ENCODE measurements around the gene ALB. TPM values are rescaled to one million over a fixed set of nuclear protein-coding genes. Genes with fewer than 3 reads are reported as not detected.

Gene ALB
- total RNA-seq, 1 experiment from 2014 or later: 21.3 TPM

GRCh38 chr4:73437558-73437956 is 33.5 kb downstream of the ALB start:
- H3K9me3 ChIP-seq (ENCODE audit: control insufficient read depth, insufficient read depth, low read depth, low read length): no peaks in the 10 kb centered on the region
- no peak for ATAC-seq
- DNase-seq (ENCODE audit: low read depth, low spot score): no peak

GRCh38 chr4:73438048-73438447 is 34.0 kb downstream of the ALB start:
- Histone ChIP-seq H3K36me3 (ENCODE audit: control insufficient read depth, insufficient read depth, low read length) (no peaks in the 10 kb centered on the region), H3K27ac (ENCODE audit: low read length) (no peak overlapping the region), H3K27me3 (ENCODE audit: control insufficient read depth, insufficient read depth, low read length) (no peaks in the 10 kb centered on the region; the same call in none of the 2 replicates), H3K4me3 (ENCODE audit: low read depth in 2 of 2, low read length in 2 of 2) (no peak overlapping the region), H3K4me1 (ENCODE audit: control insufficient read depth, insufficient read depth, low read length) (no peaks in the 10 kb centered on the region), H3K9me3 (ENCODE audit: control insufficient read depth, insufficient read depth, low read depth, low read length) (no peaks in the 10 kb centered on the region)
- ChIA-PET CTCF (no interaction called here), POLR2A (no interaction called here)
- in situ Hi-C loops (cut with HindIII; ENCODE audit: low pct_unique_long_range_greater_than_20kb, low sequenced_read_pairs) (no loop called here), intact Hi-C loops (cut with micrococcal nuclease; ENCODE audit: unreplicated experiment) (no loop called here)
- BruUV-seq (replicated peaks): no TSS peak
- TF ChIP-seq TCF7L2 (IDR thresholded peaks at IDR 0.05; ENCODE audit: low read depth, low read length) (no peak), REST (IDR thresholded peaks at IDR 0.05; ENCODE audit: insufficient read depth in 1 of 2, low read depth in 2 of 2, low read length in 1 of 2) (no peak), POLR2AphosphoS5 (IDR thresholded peaks at IDR 0.05; ENCODE audit: low read depth, low read length) (no peak), SIN3A (IDR thresholded peaks at IDR 0.05; ENCODE audit: borderline replicate concordance, insufficient read depth, low read depth, low read length) (no peak), CTCF (IDR thresholded peaks at IDR 0.05) (no peak)
- DNase-seq (ENCODE audit: low read depth, low spot score) (no peak), ATAC-seq (no peak)

More at GRCh38 chr4:73437558-73437956, 33.5 kb downstream of the ALB start:
- Histone ChIP-seq H3K27me3 (ENCODE audit: control insufficient read depth, insufficient read depth, low read length) (no peaks in the 10 kb centered on the region; the same call in none of the 2 replicates), H3K4me1 (ENCODE audit: control insufficient read depth, insufficient read depth, low read length) (no peaks in the 10 kb centered on the region), H3K36me3 (ENCODE audit: control insufficient read depth, insufficient read depth, low read length) (no peaks in the 10 kb centered on the region), H3K4me3 (ENCODE audit: low read depth in 2 of 2, low read length in 2 of 2) (no peak overlapping the region), H3K27ac (ENCODE audit: low read length) (no peak overlapping the region)
- intact Hi-C loops (cut with micrococcal nuclease; ENCODE audit: unreplicated experiment): no loop called here
- POLR2A ChIA-PET: no interaction called here
- BruUV-seq (replicated peaks): no TSS peak
- CTCF ChIA-PET: no interaction called here
- in situ Hi-C loops (cut with HindIII; ENCODE audit: low pct_unique_long_range_greater_than_20kb, low sequenced_read_pairs): no loop called here
- TF ChIP-seq CTCF (IDR thresholded peaks at IDR 0.05) (no peak), SIN3A (IDR thresholded peaks at IDR 0.05; ENCODE audit: borderline replicate concordance, insufficient read depth, low read depth, low read length) (no peak), POLR2AphosphoS5 (IDR thresholded peaks at IDR 0.05; ENCODE audit: low read depth, low read length) (no peak), REST (IDR thresholded peaks at IDR 0.05; ENCODE audit: insufficient read depth in 1 of 2, low read depth in 2 of 2, low read length in 1 of 2) (no peak), TCF7L2 (IDR thresholded peaks at IDR 0.05; ENCODE audit: low read depth, low read length) (no peak)

Measured in Panc1 (cell line).